GM12878 (cell line): ENCODE measurements around the gene PNPLA3. TPM values are rescaled to one million over a fixed set of nuclear protein-coding genes. Genes with fewer than 3 reads are reported as not detected.

Experiments used
- ATAC-seq: fragments of 200-7000 bp; cut with Tn5 transposase; 3 replicates; pipeline ENCODE4 v1.9.1; 2020; ENCODE audit warnings: mild to moderate bottlenecking, moderate library complexity
- BruUV-seq: library from RNA; stranded (reverse); fragments of 400-500 nt; replicated peaks from 2 replicates; lab custom pipeline; 2021; lab: Mats Ljungman, UMichigan
- CTCF ChIA-PET: fragments of 300-600 bp; sonication (Branson Sonifier 250); formaldehyde crosslinking; extraction: SDS; loops from one replicate; lab custom pipeline; 2021; ENCODE audit warnings: inconsistent platforms; lab: Yijun Ruan, JAX
- POLR2A ChIA-PET: fragments of 350-600 bp; formaldehyde crosslinking; extraction: SDS; loops from one replicate; lab custom pipeline; 2021; ENCODE audit warnings: inconsistent platforms; lab: Charles Lee
- RAD21 ChIA-PET: fragments of 300-600 bp; sonication (Branson Sonifier 250); formaldehyde crosslinking; loops from one replicate; lab custom pipeline; 2023; ENCODE audit warnings: antibody characterized with exemption; ENCODE audit not compliant: unreplicated experiment; lab: Charles Lee
- SMC1A ChIA-PET: fragments of 300-600 bp; sonication (Branson Sonifier 250); formaldehyde crosslinking; loops from one replicate; lab custom pipeline; 2023; ENCODE audit not compliant: unreplicated experiment, uncharacterized antibody; lab: Charles Lee
- DNase-seq: peaks from one replicate; pipeline ENCODE4 v3.0.0-alpha.2; 2011; ENCODE audit warnings: low read depth, low spot score
- FAIRE-seq: peaks from 3 replicates; lab custom pipeline; 2011; peaks lifted over from hg19 to GRCh38; lab: Jason Lieb, UNC
- H2AFZ ChIP-seq: 2 replicates; pipeline ENCODE4 v1.6.0; 2011; ENCODE audit warnings: low read depth, low read length, control low read depth; ENCODE audit not compliant: control insufficient read depth
- H3K27ac ChIP-seq: 2 replicates; pipeline ENCODE4 v1.5.1; 2011; ENCODE audit warnings: control low read depth; ENCODE audit not compliant: control insufficient read depth, insufficient read depth
- H3K27me3 ChIP-seq, 2 experiments: replicated peaks in 1 of 2; 2 replicates each; pipeline versions ENCODE4 v1.6.0 to v1.6.1; 2011; ENCODE audit warnings: low read length in 1 of 2; ENCODE audit not compliant: control insufficient read depth in 2 of 2, insufficient read depth in 2 of 2
- H3K36me3 ChIP-seq, 2 experiments: 2 replicates each; pipeline ENCODE4 v1.5.1; 2011; ENCODE audit warnings: low read length in 1 of 2; ENCODE audit not compliant: control insufficient read depth in 2 of 2, insufficient read depth in 2 of 2
- H3K4me1 ChIP-seq: 2 replicates; pipeline ENCODE4 v1.6.1; 2011; ENCODE audit warnings: mild to moderate bottlenecking, low read length, moderate library complexity, mixed read lengths; ENCODE audit not compliant: control insufficient read depth, insufficient read depth
- H3K4me2 ChIP-seq: 2 replicates; pipeline ENCODE4 v1.6.0; 2011; ENCODE audit warnings: control low read depth; ENCODE audit not compliant: control insufficient read depth, insufficient read depth
- H3K4me3 ChIP-seq: fragments of 200-600 bp; sonication (generic); 2 replicates; pipeline ENCODE4 v1.5.1; 2016
- H3K79me2 ChIP-seq: 2 replicates; pipeline ENCODE4 v1.6.0; 2011; ENCODE audit warnings: low read length; ENCODE audit not compliant: control insufficient read depth, insufficient read depth
- H3K9ac ChIP-seq: 2 replicates; pipeline ENCODE4 v1.8.0; 2011; ENCODE audit warnings: low read length, control low read depth, mixed read lengths; ENCODE audit not compliant: control insufficient read depth, insufficient read depth
- H3K9me3 ChIP-seq: replicated peaks from 3 replicates; pipeline ENCODE4 v1.5.1; 2011; ENCODE audit warnings: mild to moderate bottlenecking, low read length; ENCODE audit not compliant: control insufficient read depth, insufficient read depth
- H4K20me1 ChIP-seq: 2 replicates; pipeline ENCODE4 v1.6.0; 2011; ENCODE audit not compliant: control insufficient read depth, insufficient read depth
- ATF7 ChIP-seq: fragments of 450-650 bp; IDR thresholded peaks from 2 replicates; pipeline ENCODE4 v1.6.1; 2016; ENCODE audit warnings: low read depth, mild to moderate bottlenecking
- RELA ChIP-seq: fragments of 450-650 bp; IDR thresholded peaks from 2 replicates; pipeline ENCODE4 v1.8.0; 2014; ENCODE audit warnings: borderline replicate concordance; ENCODE audit not compliant: partially characterized antibody
- RUNX3 ChIP-seq: IDR thresholded peaks from 2 replicates; pipeline ENCODE4 v1.6.1; 2012; ENCODE audit warnings: low read length, inconsistent platforms
- SIN3A ChIP-seq: IDR thresholded peaks from 2 replicates; pipeline ENCODE4 v1.6.1; 2012; ENCODE audit warnings: low read depth, low read length, improper control_type of control experiment
- SMAD1 ChIP-seq: fragments of 450-650 bp; IDR thresholded peaks from 2 replicates; pipeline ENCODE4 v1.6.1; 2018; ENCODE audit warnings: mild to moderate bottlenecking, low read depth; ENCODE audit not compliant: partially characterized antibody
- SMARCA5 ChIP-seq: fragments of 450-650 bp; IDR thresholded peaks from 2 replicates; pipeline ENCODE4 v1.6.1; 2017; ENCODE audit warnings: mild to moderate bottlenecking
- SPI1 ChIP-seq: IDR thresholded peaks from 2 replicates; pipeline ENCODE4 v1.6.1; 2011; ENCODE audit warnings: low read depth, mild to moderate bottlenecking, low read length, moderate library complexity, borderline replicate concordance; ENCODE audit not compliant: insufficient read depth
- TBL1XR1 ChIP-seq: IDR thresholded peaks from 2 replicates; pipeline ENCODE4 v1.6.1; 2012; ENCODE audit warnings: low read depth, low read length, improper control_type of control experiment
- ZNF207 ChIP-seq: fragments of 450-650 bp; IDR thresholded peaks from 2 replicates; pipeline ENCODE4 v1.6.1; 2014; ENCODE audit warnings: antibody characterized with exemption, mild to moderate bottlenecking, borderline replicate concordance
- ZNF622 ChIP-seq: fragments of 450-650 bp; IDR thresholded peaks from 2 replicates; pipeline ENCODE4 v1.6.1; 2017; ENCODE audit warnings: mild to moderate bottlenecking, inconsistent platforms
- WGBS: methylation state at CpG from one replicate; pipeline ENCODE4 v1.1.6; 2016; ENCODE audit warnings: low lambda C conversion rate; ENCODE audit not compliant: insufficient replicate concordance, insufficient coverage; ENCODE audit errors: missing lambda C conversion rate; 5-methylcytosine and 5-hydroxymethylcytosine counted together
- in situ Hi-C: fragments of 300-500 bp; cut with MboI; formaldehyde crosslinking; loops from 9 replicates; pipeline ENCODE4 v1.14.3; 2018; ENCODE audit warnings: mixed read lengths
- intact Hi-C: fragments of 100-400 bp; cut with micrococcal nuclease; formaldehyde crosslinking; loops from one replicate; pipeline ENCODE4 v1.14.2; 2022; ENCODE audit not compliant: unreplicated experiment
- polyA plus RNA-seq, 11 experiments: library from polyadenylated mRNA; depleted of rRNA in 4 of 11; unstranded in 6 of 11; stranded (reverse) in 5 of 11; fragments of >200 nt; fragmentation: Nextera tagmentation in 4 of 11; fragmentation: Illumina TruSeq in 1 of 11; extraction: Ambion mirVana in 4 of 11; extraction: Trizol in 1 of 11; gene quantifications; 1 replicate in 1 of 11; 2 replicates in 10 of 11; pipeline versions ENCODE4 v1.2.1 to v1.2.3, GENCODE V29; 2011 to 2016; ENCODE audit warnings: inconsistent platforms in 2 of 11, missing spikeins in 2 of 11, low read depth in 1 of 11
- total RNA-seq, 4 experiments: library from RNA; depleted of rRNA in 3 of 4; stranded (reverse); fragments of >200 nt in 3 of 4; fragmentation: Illumina TruSeq in 1 of 4; extraction: Trizol in 1 of 4; gene quantifications; 2 replicates each; pipeline versions ENCODE4 v1.2.1 to v1.2.3, GENCODE V29; 2013 to 2021
- TF ChIP-seq, protein P1 (sequence below): fragments of 450-650 bp; IDR thresholded peaks from 2 replicates; pipeline ENCODE4 v1.6.1; 2016; ENCODE audit warnings: mild to moderate bottlenecking, moderate library complexity, borderline replicate concordance
- TF ChIP-seq, protein P2 (sequence below): fragments of 450-650 bp; IDR thresholded peaks from 2 replicates; pipeline ENCODE4 v1.6.1; 2016; ENCODE audit warnings: mild to moderate bottlenecking
- TF ChIP-seq, protein P3 (sequence below): fragments of 450-650 bp; formaldehyde crosslinking; IDR thresholded peaks from 2 replicates; pipeline ENCODE4 v1.4.0; 2022; ENCODE audit warnings: mild to moderate bottlenecking, moderate library complexity

The PNPLA3 gene
- total and polyA plus RNA-seq, 10 of the 15 experiments (the other 5 are each of a cell fraction or from before 2014, with no cell fraction given) = 0.05 to 0.08 TPM; not detected in 8

DNA sequence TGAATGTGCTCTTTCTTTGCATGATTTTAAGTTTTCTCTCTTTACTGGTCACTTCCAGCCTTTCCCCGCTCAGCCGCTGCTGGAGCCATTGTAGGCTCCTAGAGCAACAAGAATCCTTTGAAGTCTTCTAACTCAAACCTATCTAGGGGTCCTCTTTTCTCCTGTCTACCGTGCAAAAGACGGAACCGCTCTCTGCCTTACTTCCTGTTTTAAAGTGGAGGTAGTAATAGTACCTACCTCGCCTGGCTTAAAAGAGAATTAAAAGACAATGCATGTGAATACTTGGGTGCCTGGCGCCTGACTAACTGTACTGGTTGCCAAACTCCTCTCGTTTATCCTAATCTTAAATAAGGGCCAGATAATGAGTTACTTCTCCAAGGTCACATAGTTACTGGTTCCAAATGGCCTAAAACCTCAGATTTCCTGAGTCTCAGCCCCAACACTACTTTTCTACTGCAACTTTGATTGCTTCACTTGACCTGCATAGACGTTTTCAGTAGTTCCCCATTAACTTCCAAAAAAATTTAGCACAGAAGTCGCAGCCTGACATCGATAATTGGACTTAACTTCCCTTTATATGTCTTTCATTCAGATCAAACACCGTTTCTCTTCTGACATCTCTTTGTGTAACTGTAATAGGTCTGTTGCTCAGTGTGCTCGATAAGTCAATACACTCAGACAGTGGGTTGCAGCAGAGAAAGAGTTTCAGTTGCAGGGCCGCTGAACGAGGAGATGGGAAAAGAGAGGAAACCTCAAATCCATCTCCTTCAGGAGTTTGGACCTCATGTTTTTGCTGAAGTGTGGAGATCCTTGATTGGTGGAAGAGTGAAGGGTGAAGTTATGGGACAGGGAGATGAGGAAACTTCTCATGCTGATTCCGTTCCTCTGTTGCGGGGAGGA, 32.5 kb downstream of the PNPLA3 start:
- RAD21 ChIA-PET = interaction anchor here (2.0 kb wide), 1 partner anchor 129 kb away, joined by 8 read pairs; no protein-coding TSS in a partner anchor
- no peaks in the 10 kb centered on the region for H3K36me3 ChIP-seq
- SMC1A ChIA-PET = interaction anchor here (2.0 kb wide), 1 partner anchor 73 kb away, joined by 6 read pairs; no protein-coding TSS in a partner anchor
- peak overlapping the region; percentile 86 for H3K4me2 ChIP-seq
- peak overlapping the region; percentile 88 for H3K9ac ChIP-seq
- peak overlapping the region; percentile 90 for H3K4me3 ChIP-seq
- peak; percentile 45 for ATAC-seq
- POLR2A ChIA-PET = interaction anchor here (1.4 kb wide), 1 partner anchor 10 kb away, joined by 4 read pairs; no protein-coding TSS in a partner anchor
- H3K27me3 ChIP-seq = no peaks in the 10 kb centered on the region
- CTCF ChIA-PET = interaction anchor here (1.2 to 3.4 kb wide), 3 partner anchors 10 to 24 kb away, joined by 3 to 17 read pairs (median 11); no protein-coding TSS in a partner anchor
- no peak for FAIRE-seq
- TSS peak; percentile 74 for BruUV-seq
- no peaks in the 10 kb centered on the region for H3K9me3 ChIP-seq
- peaks cover 34% of the 10 kb centered on the region for H3K79me2 ChIP-seq
- 37% methylated on average over 16 of the region's 17 CpGs for WGBS
- H3K27ac ChIP-seq = peak overlapping the region; percentile 69
- DNase-seq = no peak
- peaks cover 3% of the 10 kb centered on the region for H3K4me1 ChIP-seq
- peak overlapping the region; percentile 85 for H2AFZ ChIP-seq
- intact Hi-C loops = no loop called here
- no peaks in the 10 kb centered on the region for H4K20me1 ChIP-seq
- in situ Hi-C loops = no loop called here
- TF ChIP-seq RUNX3 = peak; percentile 22; the same call in 1 of the 2 replicates
- TF ChIP-seq SMAD1 = no peak
- peak; percentile 53; the same call in 1 of the 2 replicates for TF ChIP-seq SPI1
- TF ChIP-seq TBL1XR1 = no peak
- TF ChIP-seq ZNF207 = 0 out of 2 replicates have a peak, but pooled peaks have one; percentile 23
- TF ChIP-seq, protein P1, sequence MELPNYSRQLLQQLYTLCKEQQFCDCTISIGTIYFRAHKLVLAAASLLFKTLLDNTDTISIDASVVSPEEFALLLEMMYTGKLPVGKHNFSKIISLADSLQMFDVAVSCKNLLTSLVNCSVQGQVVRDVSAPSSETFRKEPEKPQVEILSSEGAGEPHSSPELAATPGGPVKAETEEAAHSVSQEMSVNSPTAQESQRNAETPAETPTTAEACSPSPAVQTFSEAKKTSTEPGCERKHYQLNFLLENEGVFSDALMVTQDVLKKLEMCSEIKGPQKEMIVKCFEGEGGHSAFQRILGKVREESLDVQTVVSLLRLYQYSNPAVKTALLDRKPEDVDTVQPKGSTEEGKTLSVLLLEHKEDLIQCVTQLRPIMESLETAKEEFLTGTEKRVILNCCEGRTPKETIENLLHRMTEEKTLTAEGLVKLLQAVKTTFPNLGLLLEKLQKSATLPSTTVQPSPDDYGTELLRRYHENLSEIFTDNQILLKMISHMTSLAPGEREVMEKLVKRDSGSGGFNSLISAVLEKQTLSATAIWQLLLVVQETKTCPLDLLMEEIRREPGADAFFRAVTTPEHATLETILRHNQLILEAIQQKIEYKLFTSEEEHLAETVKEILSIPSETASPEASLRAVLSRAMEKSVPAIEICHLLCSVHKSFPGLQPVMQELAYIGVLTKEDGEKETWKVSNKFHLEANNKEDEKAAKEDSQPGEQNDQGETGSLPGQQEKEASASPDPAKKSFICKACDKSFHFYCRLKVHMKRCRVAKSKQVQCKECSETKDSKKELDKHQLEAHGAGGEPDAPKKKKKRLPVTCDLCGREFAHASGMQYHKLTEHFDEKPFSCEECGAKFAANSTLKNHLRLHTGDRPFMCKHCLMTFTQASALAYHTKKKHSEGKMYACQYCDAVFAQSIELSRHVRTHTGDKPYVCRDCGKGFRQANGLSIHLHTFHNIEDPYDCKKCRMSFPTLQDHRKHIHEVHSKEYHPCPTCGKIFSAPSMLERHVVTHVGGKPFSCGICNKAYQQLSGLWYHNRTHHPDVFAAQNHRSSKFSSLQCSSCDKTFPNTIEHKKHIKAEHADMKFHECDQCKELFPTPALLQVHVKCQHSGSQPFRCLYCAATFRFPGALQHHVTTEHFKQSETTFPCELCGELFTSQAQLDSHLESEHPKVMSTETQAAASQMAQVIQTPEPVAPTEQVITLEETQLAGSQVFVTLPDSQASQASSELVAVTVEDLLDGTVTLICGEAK = 0 out of 2 replicates have a peak, but pooled peaks have one; percentile 35
- no peak; the same call in 1 of the 2 replicates for TF ChIP-seq SIN3A
- TF ChIP-seq, protein P2, sequence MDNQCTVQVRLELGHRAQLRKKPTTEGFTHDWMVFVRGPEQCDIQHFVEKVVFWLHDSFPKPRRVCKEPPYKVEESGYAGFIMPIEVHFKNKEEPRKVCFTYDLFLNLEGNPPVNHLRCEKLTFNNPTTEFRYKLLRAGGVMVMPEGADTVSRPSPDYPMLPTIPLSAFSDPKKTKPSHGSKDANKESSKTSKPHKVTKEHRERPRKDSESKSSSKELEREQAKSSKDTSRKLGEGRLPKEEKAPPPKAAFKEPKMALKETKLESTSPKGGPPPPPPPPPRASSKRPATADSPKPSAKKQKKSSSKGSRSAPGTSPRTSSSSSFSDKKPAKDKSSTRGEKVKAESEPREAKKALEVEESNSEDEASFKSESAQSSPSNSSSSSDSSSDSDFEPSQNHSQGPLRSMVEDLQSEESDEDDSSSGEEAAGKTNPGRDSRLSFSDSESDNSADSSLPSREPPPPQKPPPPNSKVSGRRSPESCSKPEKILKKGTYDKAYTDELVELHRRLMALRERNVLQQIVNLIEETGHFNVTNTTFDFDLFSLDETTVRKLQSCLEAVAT = peak; percentile 96
- no peak for TF ChIP-seq SMARCA5
- TF ChIP-seq RELA = no peak
- TF ChIP-seq ZNF622 = no peak
- TF ChIP-seq, protein P3, sequence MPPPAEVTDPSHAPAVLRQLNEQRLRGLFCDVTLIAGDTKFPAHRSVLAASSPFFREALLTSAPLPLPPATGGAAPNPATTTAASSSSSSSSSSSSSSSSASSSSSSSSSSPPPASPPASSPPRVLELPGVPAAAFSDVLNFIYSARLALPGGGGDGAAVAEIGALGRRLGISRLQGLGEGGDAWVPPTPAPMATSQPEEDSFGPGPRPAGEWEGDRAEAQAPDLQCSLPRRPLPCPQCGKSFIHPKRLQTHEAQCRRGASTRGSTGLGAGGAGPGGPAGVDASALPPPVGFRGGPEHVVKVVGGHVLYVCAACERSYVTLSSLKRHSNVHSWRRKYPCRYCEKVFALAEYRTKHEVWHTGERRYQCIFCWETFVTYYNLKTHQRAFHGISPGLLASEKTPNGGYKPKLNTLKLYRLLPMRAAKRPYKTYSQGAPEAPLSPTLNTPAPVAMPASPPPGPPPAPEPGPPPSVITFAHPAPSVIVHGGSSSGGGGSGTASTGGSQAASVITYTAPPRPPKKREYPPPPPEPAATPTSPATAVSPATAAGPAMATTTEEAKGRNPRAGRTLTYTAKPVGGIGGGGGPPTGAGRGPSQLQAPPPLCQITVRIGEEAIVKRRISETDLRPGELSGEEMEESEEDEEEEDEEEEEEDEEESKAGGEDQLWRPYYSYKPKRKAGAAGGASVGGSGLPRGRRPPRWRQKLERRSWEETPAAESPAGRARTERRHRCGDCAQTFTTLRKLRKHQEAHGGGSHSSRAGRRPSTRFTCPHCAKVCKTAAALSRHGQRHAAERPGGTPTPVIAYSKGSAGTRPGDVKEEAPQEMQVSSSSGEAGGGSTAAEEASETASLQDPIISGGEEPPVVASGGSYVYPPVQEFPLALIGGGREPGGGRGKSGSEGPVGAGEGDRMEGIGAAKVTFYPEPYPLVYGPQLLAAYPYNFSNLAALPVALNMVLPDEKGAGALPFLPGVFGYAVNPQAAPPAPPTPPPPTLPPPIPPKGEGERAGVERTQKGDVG = no peak
- TF ChIP-seq ATF7 = no peak
